ENCODE results near the gene LRP8. TPM values are rescaled to one million over a fixed set of nuclear protein-coding genes. Genes with fewer than 3 reads are reported as not detected.

Gene LRP8
- total RNA-seq, 2 donors from 2014 or later = 4.7 to 15.3 TPM

GRCh38 chr1:53296117-53296749 is 31.6 kb downstream of the LRP8 start:
- peak overlapping the region; percentile 20 for H3K27ac ChIP-seq
- TF ChIP-seq CTCF (IDR thresholded peaks at IDR 0.05) = no peak
- peak; percentile 26 for DNase-seq

GRCh38 chr1:53295726-53296116 is 32.1 kb downstream of the LRP8 start:
- no peaks in the 10 kb centered on the region for H3K9me3 ChIP-seq
- no peak for TF ChIP-seq CTCF (IDR thresholded peaks at IDR 0.05)
- DNase-seq = peak; percentile 67
- H3K27me3 ChIP-seq = no peaks in the 10 kb centered on the region
- H3K4me3 ChIP-seq = no peak overlapping the region
- no peaks in the 10 kb centered on the region for H3K36me3 ChIP-seq
- intact Hi-C loops (cut with DNase I) = no loop called here
- no peaks in the 10 kb centered on the region for H3K4me1 ChIP-seq
- peak overlapping the region; percentile 20 for H3K27ac ChIP-seq
- H3K9ac ChIP-seq (ENCODE audit: low read depth in 2 of 2, low read length in 2 of 2) = no peak overlapping the region

More at GRCh38 chr1:53296117-53296749, 31.6 kb downstream of the LRP8 start:
- Histone ChIP-seq H3K9ac (ENCODE audit: low read depth in 2 of 2, low read length in 2 of 2) (no peak overlapping the region), H3K4me3 (no peak overlapping the region), H3K27me3 (no peaks in the 10 kb centered on the region), H3K4me1 (no peaks in the 10 kb centered on the region), H3K9me3 (no peaks in the 10 kb centered on the region), H3K36me3 (no peaks in the 10 kb centered on the region)
- intact Hi-C loops (cut with DNase I) = no loop called here

GRCh38 chr1:53295295-53295694 is 32.6 kb downstream of the LRP8 start:
- no peaks in the 10 kb centered on the region for H3K27me3 ChIP-seq
- no peaks in the 10 kb centered on the region for H3K36me3 ChIP-seq
- intact Hi-C loops (cut with DNase I) = no loop called here
- H3K4me3 ChIP-seq = no peak overlapping the region
- TF ChIP-seq CTCF (IDR thresholded peaks at IDR 0.05) = no peak
- H3K9ac ChIP-seq (ENCODE audit: low read depth in 2 of 2, low read length in 2 of 2) = peak overlapping the region in 1 of 2 donors; percentile 2
- H3K9me3 ChIP-seq = no peaks in the 10 kb centered on the region
- DNase-seq = no peak
- peak overlapping the region; percentile 8 for H3K27ac ChIP-seq
- no peaks in the 10 kb centered on the region for H3K4me1 ChIP-seq

GRCh38 chr1:53294567-53294966 is 33.3 kb downstream of the LRP8 start:
- intact Hi-C loops (cut with DNase I) = no loop called here
- no peak for DNase-seq
- no peak overlapping the region for H3K27ac ChIP-seq

GRCh38 chr1:53294061-53294460 is 33.8 kb downstream of the LRP8 start:
- intact Hi-C loops (cut with DNase I) = no loop called here

More at GRCh38 chr1:53294567-53294966, 33.3 kb downstream of the LRP8 start:
- Histone ChIP-seq H3K27me3 (no peaks in the 10 kb centered on the region), H3K9ac (ENCODE audit: low read depth in 2 of 2, low read length in 2 of 2) (no peak overlapping the region), H3K4me3 (no peak overlapping the region), H3K9me3 (no peaks in the 10 kb centered on the region), H3K4me1 (no peaks in the 10 kb centered on the region), H3K36me3 (no peaks in the 10 kb centered on the region)
- TF ChIP-seq CTCF (IDR thresholded peaks at IDR 0.05) = no peak

More at GRCh38 chr1:53294061-53294460, 33.8 kb downstream of the LRP8 start:
- Histone ChIP-seq H3K9me3 (no peaks in the 10 kb centered on the region), H3K36me3 (no peaks in the 10 kb centered on the region), H3K27ac (no peak overlapping the region), H3K9ac (ENCODE audit: low read depth in 2 of 2, low read length in 2 of 2) (no peak overlapping the region), H3K27me3 (no peaks in the 10 kb centered on the region), H3K4me3 (no peak overlapping the region), H3K4me1 (no peaks in the 10 kb centered on the region)
- TF ChIP-seq CTCF (IDR thresholded peaks at IDR 0.05) = no peak
- DNase-seq = no peak
